Upper lobe of left lung (tissue), 6 donors: Measurements from ENCODE around the gene TAS2R14. TPM values are rescaled to one million over a fixed set of nuclear protein-coding genes. Genes with fewer than 3 reads are reported as not detected.

Experiments
- ATAC-seq, 2 donors: fragments of 200-7000 bp; cut with Tn5 transposase; one replicate each; pipeline ENCODE4 v1.9.1; 2022; ENCODE audit warnings: mild to moderate bottlenecking in 2 of 2, moderate library complexity in 2 of 2; ENCODE audit not compliant: low FRiP score in 2 of 2
- DNase-seq, 2 donors: peaks; one replicate each; pipeline ENCODE4 v3.0.0-alpha.2; 2019 to 2020
- H3K27ac ChIP-seq, 4 donors: fragments of 200-600 bp; sonication (generic); one replicate each; pipeline ENCODE4 v1.5.1; 2016 to 2019
- H3K27me3 ChIP-seq, 4 donors: fragments of 200-600 bp; sonication (generic); one replicate each; pipeline ENCODE4 v1.5.1; 2017 to 2019
- H3K36me3 ChIP-seq, 4 donors: fragments of 200-600 bp; sonication (generic); one replicate each; pipeline ENCODE4 v1.5.1; 2016 to 2019
- H3K4me1 ChIP-seq, 4 donors: fragments of 200-600 bp; sonication (generic); one replicate each; pipeline ENCODE4 v1.5.1; 2018 to 2019
- H3K4me3 ChIP-seq, 4 donors: fragments of 200-600 bp; sonication (generic); one replicate each; pipeline ENCODE4 v1.5.1; 2017 to 2019; ENCODE audit warnings: mild to moderate bottlenecking in 2 of 4, moderate library complexity in 1 of 4
- H3K9me3 ChIP-seq, 4 donors: fragments of 200-600 bp; sonication (generic); one replicate each; pipeline ENCODE4 v1.5.1; 2018 to 2019
- EP300 ChIP-seq, 4 donors: sonication (generic); formaldehyde crosslinking; IDR thresholded peaks; one replicate each; pipeline ENCODE4 v1.5.1; 2017; ENCODE audit warnings: antibody characterized with exemption in 4 of 4, control low read depth in 2 of 4
- POLR2A ChIP-seq, 4 donors: fragments of 450-650 bp; IDR thresholded peaks; one replicate each; pipeline ENCODE4 v1.5.1; 2016 to 2017; ENCODE audit warnings: antibody characterized with exemption in 4 of 4, mild to moderate bottlenecking in 2 of 4
- POLR2AphosphoS5 ChIP-seq, 2 donors: sonication (generic); formaldehyde crosslinking; IDR thresholded peaks; one replicate each; pipeline ENCODE4 v1.5.1; 2017; ENCODE audit warnings: antibody characterized with exemption in 2 of 2
- WGBS, 2 donors: methylation state at CpG; one replicate each; pipeline ENCODE4 v1.1.5; 2017 to 2018; 5-methylcytosine and 5-hydroxymethylcytosine counted together
- total RNA-seq, 6 donors: library from RNA; depleted of rRNA in 4 of 6; stranded (reverse); fragments of >200 nt in 4 of 6; gene quantifications; one replicate each; pipeline versions ENCODE4 v1.1.0 to v1.2.1, GENCODE V29; 2016 to 2021
- TF ChIP-seq, protein P1 (sequence below), 6 experiments: fragments of 450-650 bp in 4 of 6; fragments of 200-600 bp in 2 of 6; sonication (generic) in 2 of 6; IDR thresholded peaks; one replicate each; pipeline ENCODE4 v1.5.1; 2016 to 2019; ENCODE audit warnings: antibody characterized with exemption in 6 of 6
- donor health status: DM: no; HTN: no; CAD: no; lungs with moderate emphysema.
- donor health status: DM: no; HTN: yes; CAD: no; lungs with severe emphysema.

TAS2R14 gene
- total RNA-seq, 6 donors from 2014 or later = 0.94 to 12.7 (median 2.8) TPM

DNA sequence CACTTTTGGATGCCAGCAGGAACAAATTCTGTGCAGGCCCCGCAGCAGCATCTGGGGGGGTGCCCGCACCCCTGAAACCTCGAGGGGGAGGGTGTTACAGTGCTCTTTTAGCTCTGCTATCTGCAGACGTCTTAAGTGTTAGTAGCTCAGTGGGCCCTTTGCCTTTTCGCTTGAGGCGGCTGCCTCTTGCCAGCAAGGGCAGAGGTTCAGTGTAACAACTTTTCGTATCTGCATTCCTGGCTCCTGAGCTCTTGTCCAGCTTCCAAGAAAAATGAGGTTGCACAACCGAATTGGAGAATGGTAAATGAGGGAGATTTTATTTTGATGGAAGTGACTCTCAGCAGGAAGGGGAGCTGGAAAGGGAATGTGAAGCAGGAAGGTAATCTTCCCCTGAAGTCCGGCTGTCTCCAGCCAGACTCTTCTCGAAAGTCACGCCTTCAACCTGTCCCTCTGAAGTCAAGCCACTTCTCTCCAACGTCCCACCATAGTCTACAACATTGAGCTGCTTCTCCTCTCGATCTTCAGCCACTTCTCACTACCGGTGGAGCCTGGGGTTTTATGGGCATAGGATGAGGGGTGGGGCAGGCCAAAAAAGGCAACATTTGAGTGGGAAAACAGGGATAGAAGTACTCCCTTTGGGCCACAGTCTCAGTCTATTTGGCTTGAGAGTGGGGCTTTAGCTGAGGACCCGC lies 29.8 kb upstream of the TAS2R14 start:
- WGBS, 2 donors = 62 to 64% methylated on average over 13 to 15 of the region's 15 CpGs
- Histone ChIP-seq H3K36me3 (no peaks in the 10 kb centered on the region), H3K9me3 (no peaks in the 10 kb centered on the region), H3K27ac (no peak overlapping the region), H3K4me3 (no peak overlapping the region), H3K27me3 (no peaks in the 10 kb centered on the region), H3K4me1 (peaks cover 3 to 6% (median 4%) of the 10 kb centered on the region in 4 donors)
- DNase-seq (peak; percentile 30 to 47), ATAC-seq (peak in 1 of 2 donors; percentile 38)
- TF ChIP-seq EP300 (IDR thresholded peaks at IDR 0.05) (no peak), POLR2A (IDR thresholded peaks at IDR 0.05) (no peak)
- TF ChIP-seq, protein P1, sequence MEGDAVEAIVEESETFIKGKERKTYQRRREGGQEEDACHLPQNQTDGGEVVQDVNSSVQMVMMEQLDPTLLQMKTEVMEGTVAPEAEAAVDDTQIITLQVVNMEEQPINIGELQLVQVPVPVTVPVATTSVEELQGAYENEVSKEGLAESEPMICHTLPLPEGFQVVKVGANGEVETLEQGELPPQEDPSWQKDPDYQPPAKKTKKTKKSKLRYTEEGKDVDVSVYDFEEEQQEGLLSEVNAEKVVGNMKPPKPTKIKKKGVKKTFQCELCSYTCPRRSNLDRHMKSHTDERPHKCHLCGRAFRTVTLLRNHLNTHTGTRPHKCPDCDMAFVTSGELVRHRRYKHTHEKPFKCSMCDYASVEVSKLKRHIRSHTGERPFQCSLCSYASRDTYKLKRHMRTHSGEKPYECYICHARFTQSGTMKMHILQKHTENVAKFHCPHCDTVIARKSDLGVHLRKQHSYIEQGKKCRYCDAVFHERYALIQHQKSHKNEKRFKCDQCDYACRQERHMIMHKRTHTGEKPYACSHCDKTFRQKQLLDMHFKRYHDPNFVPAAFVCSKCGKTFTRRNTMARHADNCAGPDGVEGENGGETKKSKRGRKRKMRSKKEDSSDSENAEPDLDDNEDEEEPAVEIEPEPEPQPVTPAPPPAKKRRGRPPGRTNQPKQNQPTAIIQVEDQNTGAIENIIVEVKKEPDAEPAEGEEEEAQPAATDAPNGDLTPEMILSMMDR (IDR thresholded peaks at IDR 0.05) = no peak

DNA sequence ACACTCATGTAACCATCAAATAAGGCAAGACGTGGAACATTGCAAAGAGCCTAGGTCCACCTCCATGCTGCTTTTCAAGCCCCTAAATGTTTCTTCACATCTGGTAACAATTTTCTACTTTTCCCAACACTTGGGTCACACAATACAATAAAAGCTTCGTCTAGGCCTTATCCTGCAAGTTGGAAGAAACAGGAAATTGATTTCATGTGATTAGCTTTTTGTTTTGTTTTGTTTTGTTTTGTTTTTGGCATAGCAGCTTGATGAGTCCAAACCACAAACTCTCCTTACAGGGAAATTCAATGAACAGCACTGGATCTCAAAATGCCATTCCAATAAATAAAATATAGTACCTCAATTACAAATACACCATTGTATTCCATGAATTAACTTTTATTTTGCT lies 28.3 kb upstream of the TAS2R14 start:
- Histone ChIP-seq H3K4me3 (no peak overlapping the region), H3K27me3 (no peaks in the 10 kb centered on the region), H3K27ac (no peak overlapping the region), H3K9me3 (no peaks in the 10 kb centered on the region), H3K4me1 (peaks cover 3 to 6% (median 4%) of the 10 kb centered on the region in 4 donors), H3K36me3 (no peaks in the 10 kb centered on the region)
- no peak for DNase-seq
- no peak for TF ChIP-seq EP300 (IDR thresholded peaks at IDR 0.05)
- TF ChIP-seq POLR2A (IDR thresholded peaks at IDR 0.05) = no peak
- no peak for TF ChIP-seq POLR2AphosphoS5 (IDR thresholded peaks at IDR 0.05)
- TF ChIP-seq, protein P1 (IDR thresholded peaks at IDR 0.05) = no peak
- no peak for ATAC-seq
- WGBS, 2 donors = 60 to 65% methylated on average over 2 of the region's 2 CpGs

DNA sequence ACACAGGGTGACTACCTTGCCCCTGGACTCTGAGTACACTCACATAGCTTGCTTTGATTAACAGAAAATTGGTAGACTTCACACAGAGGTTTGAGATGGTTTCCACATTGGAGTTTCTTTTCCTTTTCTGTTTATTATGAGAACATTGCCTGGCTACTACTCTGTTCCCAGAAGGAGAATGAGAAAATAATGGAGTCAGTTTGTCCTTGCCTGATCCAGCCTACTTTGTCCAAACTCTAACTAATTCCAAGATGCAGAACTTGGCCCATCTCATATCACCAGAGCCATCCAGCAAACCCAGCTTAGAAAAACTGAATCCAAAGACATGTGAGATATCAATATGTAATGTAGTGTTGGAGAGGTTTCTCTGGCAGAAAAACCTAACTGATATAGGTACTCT lies 27.3 kb upstream of the TAS2R14 start:
- DNase-seq (no peak), ATAC-seq (no peak)
- no peaks in the 10 kb centered on the region for H3K27me3 ChIP-seq
- H3K36me3 ChIP-seq = no peaks in the 10 kb centered on the region
- peaks cover 3 to 6% (median 4%) of the 10 kb centered on the region in 4 donors for H3K4me1 ChIP-seq
- H3K9me3 ChIP-seq = no peaks in the 10 kb centered on the region
- H3K4me3 ChIP-seq = no peak overlapping the region
- H3K27ac ChIP-seq = no peak overlapping the region
- TF ChIP-seq POLR2AphosphoS5 (IDR thresholded peaks at IDR 0.05) = no peak
- TF ChIP-seq EP300 (IDR thresholded peaks at IDR 0.05) = no peak
- TF ChIP-seq, protein P1 (IDR thresholded peaks at IDR 0.05) = no peak
- TF ChIP-seq POLR2A (IDR thresholded peaks at IDR 0.05) = no peak

DNA sequence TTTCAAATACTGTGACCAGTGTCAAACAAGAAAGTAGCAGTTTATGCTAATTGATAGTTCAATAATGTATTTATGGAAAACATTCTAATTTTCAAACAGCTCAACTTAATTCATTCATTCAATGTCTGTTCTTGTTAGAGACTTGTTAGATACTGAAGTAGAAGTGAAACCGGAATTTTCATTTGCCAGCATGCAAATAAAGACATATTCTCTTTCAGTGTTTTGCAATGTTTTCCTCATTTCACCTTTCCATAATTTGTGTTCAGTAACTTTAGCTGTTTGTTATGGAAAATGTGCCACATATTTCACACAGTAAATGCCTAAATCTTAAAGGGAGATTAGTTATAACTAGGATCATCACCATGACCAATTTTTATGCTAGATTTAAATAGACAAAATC lies 26.4 kb upstream of the TAS2R14 start:
- 88 to 92% methylated on average over 1 of the region's 1 CpG for WGBS, 2 donors

More for the DNA sequence above, 26.4 kb upstream of the TAS2R14 start:
- DNase-seq (no peak), ATAC-seq (no peak)
- Histone ChIP-seq H3K27me3 (no peaks in the 10 kb centered on the region), H3K9me3 (no peaks in the 10 kb centered on the region), H3K4me3 (no peak overlapping the region), H3K36me3 (no peaks in the 10 kb centered on the region), H3K4me1 (peaks cover 3 to 6% (median 4%) of the 10 kb centered on the region in 4 donors), H3K27ac (no peak overlapping the region)
- TF ChIP-seq, protein P1 (IDR thresholded peaks at IDR 0.05) = no peak
- TF ChIP-seq POLR2AphosphoS5 (IDR thresholded peaks at IDR 0.05) = no peak
- TF ChIP-seq EP300 (IDR thresholded peaks at IDR 0.05) = no peak
- no peak for TF ChIP-seq POLR2A (IDR thresholded peaks at IDR 0.05)
